H9 (cell line): ENCODE data around the gene KCTD19. TPM values are rescaled to one million over a fixed set of nuclear protein-coding genes. Genes with fewer than 3 reads are reported as not detected.

Source experiments
- DNase-seq: peaks from one replicate; pipeline ENCODE4 v3.0.0-alpha.2; 2017
- H2AFZ ChIP-seq: one replicate; pipeline ENCODE4 v1.6.1; 2013; ENCODE audit warnings: mild to moderate bottlenecking, low read length, control low read depth, moderate library complexity
- H2AK5ac ChIP-seq: 2 replicates; pipeline ENCODE4 v1.6.1; 2013; ENCODE audit warnings: low read length, control low read depth, mixed read lengths; ENCODE audit not compliant: insufficient read length
- H2BK120ac ChIP-seq: one replicate; pipeline ENCODE4 v1.6.1; 2013; ENCODE audit warnings: low read depth, mild to moderate bottlenecking, low read length, control low read depth, inconsistent platforms; ENCODE audit not compliant: poor library complexity, severe bottlenecking
- H2BK12ac ChIP-seq: 2 replicates; pipeline ENCODE4 v1.6.1; 2013; ENCODE audit warnings: low read length, control low read depth, mixed read lengths, low read depth; ENCODE audit not compliant: insufficient read length
- H2BK15ac ChIP-seq: 2 replicates; pipeline ENCODE4 v1.6.1; 2013; ENCODE audit warnings: low read depth, low read length, control low read depth
- H2BK20ac ChIP-seq: one replicate; pipeline ENCODE4 v1.6.1; 2013; ENCODE audit warnings: low read depth, mild to moderate bottlenecking, low read length, control low read depth, inconsistent platforms; ENCODE audit not compliant: poor library complexity, severe bottlenecking
- H2BK5ac ChIP-seq: 2 replicates; pipeline ENCODE4 v1.6.1; 2013; ENCODE audit warnings: low read length, control low read depth, mixed read lengths; ENCODE audit not compliant: insufficient read length
- H3K14ac ChIP-seq: 2 replicates; pipeline ENCODE4 v1.6.1; 2013; ENCODE audit warnings: low read length, control low read depth; ENCODE audit not compliant: insufficient read depth
- H3K18ac ChIP-seq: 2 replicates; pipeline ENCODE4 v1.6.1; 2013; ENCODE audit warnings: low read depth, mild to moderate bottlenecking, mixed read lengths, low read length, control low read depth; ENCODE audit not compliant: insufficient read length
- H3K23ac ChIP-seq: 2 replicates; pipeline ENCODE4 v1.6.1; 2013; ENCODE audit warnings: low read length, control low read depth, mixed read lengths, low read depth; ENCODE audit not compliant: insufficient read length
- H3K23me2 ChIP-seq: 2 replicates; pipeline ENCODE4 v1.6.1; 2013; ENCODE audit warnings: low read depth, mild to moderate bottlenecking, mixed read lengths, low read length, control low read depth; ENCODE audit not compliant: insufficient read length, poor library complexity, severe bottlenecking
- H3K27ac ChIP-seq: 2 replicates; pipeline ENCODE4 v1.5.1; 2013; ENCODE audit warnings: low read length, control low read depth, mixed read lengths, low read depth; ENCODE audit not compliant: insufficient read length
- H3K27me3 ChIP-seq: 2 replicates; pipeline ENCODE4 v1.6.1; 2013; ENCODE audit warnings: low read length, control low read depth, inconsistent platforms; ENCODE audit not compliant: insufficient read depth
- H3K4ac ChIP-seq: 2 replicates; pipeline ENCODE4 v1.6.1; 2013; ENCODE audit warnings: low read depth, mild to moderate bottlenecking, control low read depth, inconsistent platforms, low read length, moderate library complexity
- H3K4me1 ChIP-seq: 2 replicates; pipeline ENCODE4 v1.6.1; 2013; ENCODE audit warnings: low read length, control low read depth, inconsistent platforms; ENCODE audit not compliant: insufficient read depth
- H3K4me2 ChIP-seq: 2 replicates; pipeline ENCODE4 v1.6.1; 2013; ENCODE audit warnings: low read length, control low read depth, mixed read lengths; ENCODE audit not compliant: insufficient read length, insufficient read depth
- H3K56ac ChIP-seq: 2 replicates; pipeline ENCODE4 v1.6.1; 2013; ENCODE audit warnings: low read depth, mild to moderate bottlenecking, mixed read lengths, low read length, control low read depth; ENCODE audit not compliant: insufficient read length
- H3K79me1 ChIP-seq: 2 replicates; pipeline ENCODE4 v1.6.1; 2013; ENCODE audit warnings: low read depth, mild to moderate bottlenecking, moderate library complexity, low read length, control low read depth, inconsistent platforms; ENCODE audit not compliant: insufficient read depth, poor library complexity, severe bottlenecking
- H3K79me2 ChIP-seq: 2 replicates; pipeline ENCODE4 v1.6.1; 2013; ENCODE audit warnings: low read length, control low read depth, inconsistent platforms; ENCODE audit not compliant: insufficient read depth
- H3K9ac ChIP-seq: 2 replicates; pipeline ENCODE4 v1.6.1; 2013; ENCODE audit warnings: low read length, control low read depth, mixed read lengths; ENCODE audit not compliant: insufficient read length; ENCODE audit errors: extremely low read depth
- H3K9me3 ChIP-seq: one replicate; pipeline ENCODE4 v1.6.1; 2013; ENCODE audit warnings: low read depth, low read length, inconsistent platforms; ENCODE audit not compliant: control insufficient read depth
- H3T11ph ChIP-seq: one replicate; pipeline ENCODE4 v1.6.1; 2013; ENCODE audit warnings: mild to moderate bottlenecking, low read length, control low read depth, inconsistent platforms
- H4K20me1 ChIP-seq: one replicate; pipeline ENCODE4 v1.6.1; 2013; ENCODE audit not compliant: control insufficient read depth, insufficient read length, insufficient read depth
- H4K5ac ChIP-seq: 2 replicates; pipeline ENCODE4 v1.6.1; 2013; ENCODE audit warnings: low read depth, mild to moderate bottlenecking, mixed read lengths, low read length, control low read depth; ENCODE audit not compliant: insufficient read length
- H4K8ac ChIP-seq: replicated peaks from 2 replicates; pipeline ENCODE4 v1.6.1; 2013; ENCODE audit warnings: low read length, control low read depth, mixed read lengths, low read depth; ENCODE audit not compliant: insufficient read length
- H4K91ac ChIP-seq: 2 replicates; pipeline ENCODE4 v1.6.1; 2013; ENCODE audit warnings: low read depth, mild to moderate bottlenecking, moderate library complexity, mixed read lengths, low read length, control low read depth; ENCODE audit not compliant: insufficient read length
- H3K27ac Mint-ChIP-seq, 3 experiments: 2 replicates in 2 of 3; 3 replicates in 1 of 3; pipeline ENCODE4 v1.8.0; 2020 to 2021; ENCODE audit warnings: mixed read lengths in 3 of 3, mild to moderate bottlenecking in 1 of 3, moderate library complexity in 1 of 3
- H3K27me3 Mint-ChIP-seq: 2 replicates; pipeline ENCODE4 v1.8.0; 2021; ENCODE audit warnings: low read depth, mild to moderate bottlenecking, moderate library complexity, mixed read lengths
- H3K36me3 Mint-ChIP-seq, 3 experiments: 2 replicates in 2 of 3; 3 replicates in 1 of 3; pipeline ENCODE4 v1.8.0; 2020 to 2021; ENCODE audit warnings: low read depth in 3 of 3, mixed read lengths in 3 of 3; ENCODE audit not compliant: insufficient read depth in 1 of 3
- H3K4me1 Mint-ChIP-seq, 2 experiments: 2 replicates each; pipeline ENCODE4 v1.8.0; 2020; ENCODE audit warnings: mixed read lengths in 2 of 2
- H3K4me3 Mint-ChIP-seq, 2 experiments: 2 replicates in 1 of 2; 3 replicates in 1 of 2; pipeline ENCODE4 v1.8.0; 2020 to 2021; ENCODE audit warnings: mild to moderate bottlenecking in 2 of 2, mixed read lengths in 2 of 2, moderate library complexity in 1 of 2
- H3K9me3 Mint-ChIP-seq, 2 experiments: 2 replicates in 1 of 2; 3 replicates in 1 of 2; pipeline ENCODE4 v1.8.0; 2020; ENCODE audit warnings: mild to moderate bottlenecking in 2 of 2, mixed read lengths in 2 of 2, moderate library complexity in 1 of 2
- CTCF ChIP-seq: fragments of 200-600 bp; sonication (generic); conservative IDR thresholded peaks from 3 replicates; pipeline ENCODE4 v1.8.0; 2021; ENCODE audit warnings: antibody characterized with exemption, mild to moderate bottlenecking
- total RNA-seq: library from RNA; stranded (reverse); gene quantifications from 2 replicates; pipeline ENCODE4 v1.2.1, GENCODE V29; 2021

The KCTD19 gene
- total RNA-seq, 1 experiment from 2014 or later, result 0.13 TPM

GRCh38 chr16:67317853-67318252 lies 8.7 kb downstream of the KCTD19 start:
- Histone ChIP-seq H3K79me2 (no peaks in the 10 kb centered on the region), H3K23me2 (no peaks in the 10 kb centered on the region), H4K8ac (no peak overlapping the region), H3T11ph (no peak overlapping the region), H3K56ac (no peak overlapping the region), H3K27me3 (no peaks in the 10 kb centered on the region), H4K91ac (no peak overlapping the region), H2AK5ac (no peak overlapping the region), H3K23ac (no peak overlapping the region), H2BK15ac (no peak overlapping the region), H2BK12ac (no peak overlapping the region), H2AFZ (no peak overlapping the region), H2BK120ac (no peak overlapping the region), H3K9me3 (no peaks in the 10 kb centered on the region), H3K18ac (no peak overlapping the region), H3K4ac (no peak overlapping the region), H2BK5ac (no peak overlapping the region), H4K5ac (no peak overlapping the region), H3K27ac (no peak overlapping the region), H4K20me1 (no peaks in the 10 kb centered on the region), H2BK20ac (no peak overlapping the region), H3K9ac (no peak overlapping the region), H3K4me1 (no peaks in the 10 kb centered on the region), H3K79me1 (no peaks in the 10 kb centered on the region), H3K4me2 (no peak overlapping the region), H3K14ac (no peak overlapping the region)
- H3K27me3 Mint-ChIP-seq, result peaks cover 45% of the 10 kb centered on the region
- DNase-seq, result no peak
- peaks cover 0 to 5% of the 10 kb centered on the region in 2 experiments; a peak in 3 of 4 replicates for H3K4me1 Mint-ChIP-seq
- H3K4me3 Mint-ChIP-seq, result no peak overlapping the region
- H3K36me3 Mint-ChIP-seq, result no peaks in the 10 kb centered on the region
- H3K27ac Mint-ChIP-seq, result no peak overlapping the region
- no peaks in the 10 kb centered on the region for H3K9me3 Mint-ChIP-seq
- no peak for TF ChIP-seq CTCF
